K562 (cell line): ENCODE results near the gene MALRD1. TPM values are rescaled to one million over a fixed set of nuclear protein-coding genes. Genes with fewer than 3 reads are reported as not detected.

Experiments used
- BACH1 ChIP-seq: fragments of 200-800 bp; sonication (Bioruptor generic); IDR thresholded peaks from 2 replicates; pipeline ENCODE4 v1.6.1; 2016; ENCODE audit warnings: missing genetic modification characterization, missing compliant biosample characterization
- FOXJ3 ChIP-seq: sonication (generic); formaldehyde crosslinking; IDR thresholded peaks from 2 replicates; pipeline ENCODE4 v1.4.0; 2020; ENCODE audit warnings: mild to moderate bottlenecking, missing genetic modification reagents
- KLF13 ChIP-seq: fragments of 450-650 bp; IDR thresholded peaks from 2 replicates; pipeline ENCODE4 v1.6.1; 2016; ENCODE audit warnings: missing genetic modification characterization, low read depth, mild to moderate bottlenecking, missing compliant biosample characterization, moderate library complexity, borderline replicate concordance
- MBD2 ChIP-seq: sonication (generic); IDR thresholded peaks from 2 replicates; pipeline ENCODE4 v1.6.1; 2016; ENCODE audit warnings: low read depth, borderline replicate concordance
- MED1 ChIP-seq: sonication (generic); formaldehyde crosslinking; IDR thresholded peaks from 2 replicates; pipeline ENCODE4 v1.8.1; 2023; ENCODE audit warnings: missing genetic modification reagents, borderline replicate concordance
- MIER1 ChIP-seq: fragments of 450-650 bp; IDR thresholded peaks from 2 replicates; pipeline ENCODE4 v1.6.1; 2016; ENCODE audit warnings: antibody characterized with exemption, mild to moderate bottlenecking, low read depth
- SMARCB1 ChIP-seq: IDR thresholded peaks from 2 replicates; pipeline ENCODE4 v1.6.1; 2011; ENCODE audit warnings: improper control_type of control experiment, low read depth; ENCODE audit not compliant: insufficient read length
- SPI1 ChIP-seq: IDR thresholded peaks from 2 replicates; pipeline ENCODE4 v1.6.1; 2011; ENCODE audit warnings: low read depth, low read length, control low read depth, borderline replicate concordance
- TCFL5 ChIP-seq: fragments of 250-450 bp; sonication (Bioruptor Pico); conservative IDR thresholded peaks from 2 replicates; pipeline ENCODE4 v1.6.1; 2021; ENCODE audit warnings: mild to moderate bottlenecking, moderate library complexity, matching md5 sums
- polyA plus RNA-seq, 8 experiments: library from polyadenylated mRNA; depleted of rRNA in 4 of 8; stranded (reverse) in 5 of 8; unstranded in 3 of 8; fragments of >200 nt; fragmentation: Nextera tagmentation in 2 of 8; fragmentation: Illumina TruSeq in 1 of 8; extraction: Ambion mirVana in 2 of 8; extraction: Trizol in 1 of 8; gene quantifications; 2 replicates each; pipeline versions ENCODE4 v1.2.1 to v1.2.3, GENCODE V29; 2011 to 2014; ENCODE audit warnings: inconsistent platforms in 1 of 8, missing spikeins in 1 of 8
- total RNA-seq, 7 experiments: library from RNA; depleted of rRNA in 6 of 7; stranded (reverse); fragments of >200 nt in 6 of 7; fragmentation: Illumina TruSeq in 2 of 7; extraction: Trizol in 2 of 7; gene quantifications; 2 replicates each; pipeline versions ENCODE4 v1.2.1 to v1.2.3, GENCODE V29; 2011 to 2021; ENCODE audit warnings: low replicate concordance in 1 of 7
- TF ChIP-seq, protein P1 (sequence below): fragments of 200-400 bp; formaldehyde crosslinking; IDR thresholded peaks from 2 replicates; pipeline ENCODE4 v1.6.1; 2017; ENCODE audit warnings: mild to moderate bottlenecking, low read depth, low read length, moderate library complexity
- TF ChIP-seq, protein P2 (sequence below), 2 experiments: fragments of 200-800 bp in 1 of 2; sonication (Bioruptor generic) in 1 of 2; sonication (generic) in 1 of 2; formaldehyde crosslinking in 1 of 2; IDR thresholded peaks in 1 of 2; conservative IDR thresholded peaks in 1 of 2; 2 replicates each; pipeline versions ENCODE4 v1.5.0 to v1.6.1; 2016 to 2020; ENCODE audit warnings: missing compliant biosample characterization in 1 of 2, missing genetic modification characterization in 1 of 2, missing genetic modification reagents in 1 of 2
- TF ChIP-seq, protein P3 (sequence below): fragments of 150-350 bp; IDR thresholded peaks from 2 replicates; pipeline ENCODE4 v1.6.1; 2014; ENCODE audit warnings: low read depth, mild to moderate bottlenecking, low read length, borderline replicate concordance
- TF ChIP-seq, protein P4 (sequence below), 2 experiments: fragments of 450-650 bp in 1 of 2; sonication (generic) in 1 of 2; formaldehyde crosslinking in 1 of 2; IDR thresholded peaks in 1 of 2; conservative IDR thresholded peaks in 1 of 2; 2 replicates each; pipeline versions ENCODE4 v1.6.1 to v1.8.1; 2016 to 2023; ENCODE audit warnings: mild to moderate bottlenecking in 2 of 2, moderate library complexity in 2 of 2, inconsistent platforms in 1 of 2, missing genetic modification reagents in 1 of 2

MALRD1 gene
- total and polyA plus RNA-seq, 9 of the 15 experiments (the other 6 are each of a cell fraction or from before 2014, with no cell fraction given), result not detected

DNA sequence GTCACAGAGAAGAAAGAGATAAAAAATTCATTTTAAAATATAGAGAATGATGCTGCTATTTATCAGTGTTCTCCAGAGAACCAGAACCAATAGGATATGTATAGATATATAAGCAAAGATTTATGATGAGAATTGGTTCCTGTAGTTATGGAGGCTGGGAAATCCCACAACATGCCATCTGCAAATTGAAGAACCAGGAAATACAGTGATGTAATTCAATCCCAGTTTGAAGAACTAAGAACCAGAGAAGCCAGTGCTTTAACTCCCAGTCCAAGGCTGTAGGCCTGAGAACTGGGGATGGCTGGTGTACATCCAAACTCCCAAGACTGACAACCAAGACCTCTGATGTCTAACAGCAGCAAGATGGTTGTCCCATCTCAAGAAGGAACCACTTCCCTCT, 574.7 kb downstream of the MALRD1 start (continued):
- TF ChIP-seq, protein P1, sequence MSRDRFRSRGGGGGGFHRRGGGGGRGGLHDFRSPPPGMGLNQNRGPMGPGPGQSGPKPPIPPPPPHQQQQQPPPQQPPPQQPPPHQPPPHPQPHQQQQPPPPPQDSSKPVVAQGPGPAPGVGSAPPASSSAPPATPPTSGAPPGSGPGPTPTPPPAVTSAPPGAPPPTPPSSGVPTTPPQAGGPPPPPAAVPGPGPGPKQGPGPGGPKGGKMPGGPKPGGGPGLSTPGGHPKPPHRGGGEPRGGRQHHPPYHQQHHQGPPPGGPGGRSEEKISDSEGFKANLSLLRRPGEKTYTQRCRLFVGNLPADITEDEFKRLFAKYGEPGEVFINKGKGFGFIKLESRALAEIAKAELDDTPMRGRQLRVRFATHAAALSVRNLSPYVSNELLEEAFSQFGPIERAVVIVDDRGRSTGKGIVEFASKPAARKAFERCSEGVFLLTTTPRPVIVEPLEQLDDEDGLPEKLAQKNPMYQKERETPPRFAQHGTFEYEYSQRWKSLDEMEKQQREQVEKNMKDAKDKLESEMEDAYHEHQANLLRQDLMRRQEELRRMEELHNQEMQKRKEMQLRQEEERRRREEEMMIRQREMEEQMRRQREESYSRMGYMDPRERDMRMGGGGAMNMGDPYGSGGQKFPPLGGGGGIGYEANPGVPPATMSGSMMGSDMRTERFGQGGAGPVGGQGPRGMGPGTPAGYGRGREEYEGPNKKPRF, result no peak
- TF ChIP-seq, protein P2, sequence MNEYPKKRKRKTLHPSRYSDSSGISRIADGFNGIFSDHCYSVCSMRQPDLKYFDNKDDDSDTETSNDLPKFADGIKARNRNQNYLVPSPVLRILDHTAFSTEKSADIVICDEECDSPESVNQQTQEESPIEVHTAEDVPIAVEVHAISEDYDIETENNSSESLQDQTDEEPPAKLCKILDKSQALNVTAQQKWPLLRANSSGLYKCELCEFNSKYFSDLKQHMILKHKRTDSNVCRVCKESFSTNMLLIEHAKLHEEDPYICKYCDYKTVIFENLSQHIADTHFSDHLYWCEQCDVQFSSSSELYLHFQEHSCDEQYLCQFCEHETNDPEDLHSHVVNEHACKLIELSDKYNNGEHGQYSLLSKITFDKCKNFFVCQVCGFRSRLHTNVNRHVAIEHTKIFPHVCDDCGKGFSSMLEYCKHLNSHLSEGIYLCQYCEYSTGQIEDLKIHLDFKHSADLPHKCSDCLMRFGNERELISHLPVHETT (CRISPR knock-in tag; conservative IDR thresholded peaks at IDR 0.05 in 1 of 2, IDR thresholded peaks at IDR 0.05 in 1 of 2), result no peak
- no peak for TF ChIP-seq BACH1 (tag)
- no peak for TF ChIP-seq SMARCB1
- no peak for TF ChIP-seq MBD2
- no peak for TF ChIP-seq MIER1
- TF ChIP-seq SPI1, result no peak
- TF ChIP-seq, protein P3, sequence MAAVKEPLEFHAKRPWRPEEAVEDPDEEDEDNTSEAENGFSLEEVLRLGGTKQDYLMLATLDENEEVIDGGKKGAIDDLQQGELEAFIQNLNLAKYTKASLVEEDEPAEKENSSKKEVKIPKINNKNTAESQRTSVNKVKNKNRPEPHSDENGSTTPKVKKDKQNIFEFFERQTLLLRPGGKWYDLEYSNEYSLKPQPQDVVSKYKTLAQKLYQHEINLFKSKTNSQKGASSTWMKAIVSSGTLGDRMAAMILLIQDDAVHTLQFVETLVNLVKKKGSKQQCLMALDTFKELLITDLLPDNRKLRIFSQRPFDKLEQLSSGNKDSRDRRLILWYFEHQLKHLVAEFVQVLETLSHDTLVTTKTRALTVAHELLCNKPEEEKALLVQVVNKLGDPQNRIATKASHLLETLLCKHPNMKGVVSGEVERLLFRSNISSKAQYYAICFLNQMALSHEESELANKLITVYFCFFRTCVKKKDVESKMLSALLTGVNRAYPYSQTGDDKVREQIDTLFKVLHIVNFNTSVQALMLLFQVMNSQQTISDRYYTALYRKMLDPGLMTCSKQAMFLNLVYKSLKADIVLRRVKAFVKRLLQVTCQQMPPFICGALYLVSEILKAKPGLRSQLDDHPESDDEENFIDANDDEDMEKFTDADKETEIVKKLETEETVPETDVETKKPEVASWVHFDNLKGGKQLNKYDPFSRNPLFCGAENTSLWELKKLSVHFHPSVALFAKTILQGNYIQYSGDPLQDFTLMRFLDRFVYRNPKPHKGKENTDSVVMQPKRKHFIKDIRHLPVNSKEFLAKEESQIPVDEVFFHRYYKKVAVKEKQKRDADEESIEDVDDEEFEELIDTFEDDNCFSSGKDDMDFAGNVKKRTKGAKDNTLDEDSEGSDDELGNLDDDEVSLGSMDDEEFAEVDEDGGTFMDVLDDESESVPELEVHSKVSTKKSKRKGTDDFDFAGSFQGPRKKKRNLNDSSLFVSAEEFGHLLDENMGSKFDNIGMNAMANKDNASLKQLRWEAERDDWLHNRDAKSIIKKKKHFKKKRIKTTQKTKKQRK, result no peak
- no peak for TF ChIP-seq TCFL5 (CRISPR knock-in tag)
- TF ChIP-seq FOXJ3 (CRISPR knock-in tag), result no peak
- no peak for TF ChIP-seq MED1 (CRISPR knock-in tag)
- TF ChIP-seq KLF13 (tag), result no peak
- TF ChIP-seq, protein P4, sequence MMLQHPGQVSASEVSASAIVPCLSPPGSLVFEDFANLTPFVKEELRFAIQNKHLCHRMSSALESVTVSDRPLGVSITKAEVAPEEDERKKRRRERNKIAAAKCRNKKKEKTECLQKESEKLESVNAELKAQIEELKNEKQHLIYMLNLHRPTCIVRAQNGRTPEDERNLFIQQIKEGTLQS (IDR thresholded peaks at IDR 0.05), result no peak
- TF ChIP-seq, protein P4 (CRISPR knock-in tag; conservative IDR thresholded peaks at IDR 0.05), result no peak
